Measurements from ENCODE around the gene PHF20.
"Not testable (repeated sequence)": the region's sequence is repeated elsewhere in the genome, so short reads cannot be mapped to it uniquely, and the experiment has no call there.

- TF ChIP-seq CTCF (optimal IDR thresholded peaks at IDR 0.05 in 1 of 3, IDR thresholded peaks at IDR 0.05 in 1 of 3, conservative IDR thresholded peaks at IDR 0.05 in 1 of 3; ENCODE audit: extremely low read depth in 1 of 3, insufficient read depth in 2 of 3, low read length in 3 of 3); EZH2 (IDR thresholded peaks at IDR 0.05; ENCODE audit: low read length): not testable (repeated sequence)
Observed at GRCh38 chr20:35764936-35765335, 6.9 kb upstream of the PHF20 start.
